Adrenal gland (tissue), 12 donors: ENCODE results near the gene TADA2A. TPM values are rescaled to one million over a fixed set of nuclear protein-coding genes. Genes with fewer than 3 reads are reported as not detected.

ENCODE experiments used
- DNase-seq, 7 donors: peaks; one replicate each; pipeline ENCODE4 v3.0.0-alpha.2; 2019 to 2020
- H3K27ac ChIP-seq, 5 donors: fragments of 200-600 bp; sonication (generic) in 4 of 5; 1 replicate in 3 of 5; 2 replicates in 2 of 5; pipeline versions ENCODE4 v1.5.1 to v1.8.0; 2016 to 2020; ENCODE audit warnings: mild to moderate bottlenecking in 1 of 5
- H3K27me3 ChIP-seq: fragments of 200-600 bp; 2 replicates; pipeline ENCODE4 v1.8.0; 2021
- H3K36me3 ChIP-seq, 2 donors: fragments of 200-600 bp; replicated peaks in 1 of 2; 1 replicate in 1 of 2; 2 replicates in 1 of 2; pipeline versions ENCODE4 v1.5.1 to v1.8.0; 2018 to 2022
- H3K4me1 ChIP-seq, 2 donors: fragments of 200-600 bp; replicated peaks in 1 of 2; 1 replicate in 1 of 2; 2 replicates in 1 of 2; pipeline versions ENCODE4 v1.5.1 to v1.8.0; 2018 to 2021
- H3K4me3 ChIP-seq, 4 donors: fragments of 200-600 bp; sonication (generic) in 3 of 4; one replicate each; pipeline ENCODE4 v1.5.1; 2016 to 2018
- H3K9me3 ChIP-seq, 3 donors: fragments of 200-600 bp; sonication (generic) in 1 of 3; replicated peaks in 1 of 3; 1 replicate in 2 of 3; 2 replicates in 1 of 3; pipeline versions ENCODE4 v1.5.1 to v1.8.0; 2016 to 2021
- CTCF ChIP-seq, 6 experiments: fragments of 450-650 bp in 4 of 6; fragments of 200-600 bp in 2 of 6; sonication (generic) in 1 of 6; IDR thresholded peaks; 1 replicate in 5 of 6; 2 replicates in 1 of 6; pipeline versions ENCODE4 v1.5.1 to v1.8.0; 2016 to 2021; ENCODE audit warnings: antibody characterized with exemption in 6 of 6, mild to moderate bottlenecking in 2 of 6, moderate library complexity in 1 of 6
- POLR2A ChIP-seq, 2 donors: fragments of 450-650 bp; IDR thresholded peaks; one replicate each; pipeline ENCODE4 v1.6.1; 2017; ENCODE audit warnings: antibody characterized with exemption in 2 of 2, mild to moderate bottlenecking in 2 of 2, moderate library complexity in 1 of 2
- WGBS, 4 donors: extraction: QIAGEN DNeasy Blood & Tissue Kit in 2 of 4; methylation state at CpG; one replicate each; pipeline versions ENCODE4 v1.1.5 to v1.1.7; 2013 to 2017; 5-methylcytosine and 5-hydroxymethylcytosine counted together
- intact Hi-C, 2 donors: fragments of 100-400 bp; cut with DNase I; formaldehyde crosslinking; loops; one replicate each; pipeline versions ENCODE4 v1.14.1 to v1.15.0; 2022 to 2023
- polyA plus RNA-seq, 3 donors: library from polyadenylated mRNA; stranded (reverse); fragments of 200-250 nt in 2 of 3; fragments of 350-450 nt in 1 of 3; fragmentation: Illumina TruSeq in 1 of 3; extraction: RNeasy Lipid Tissue Mini Kit (QIAGEN cat#74804) in 1 of 3; gene quantifications; one replicate each; pipeline ENCODE4 v1.2.3, GENCODE V29; 2013 to 2014
- total RNA-seq, 9 donors: library from RNA; depleted of rRNA in 4 of 9; stranded (reverse); fragments of >200 nt in 4 of 9; fragments of 120-200 nt in 1 of 9; fragmentation: NEBNext Ultra II Directional in 1 of 9; extraction: Animal tissue kit (Norgen Biotek cat#: 25700) in 1 of 9; gene quantifications; one replicate each; pipeline versions ENCODE4 v1.1.0 to v1.2.4, GENCODE V29; 2013 to 2023
- donor health status: healthy with polysubstance abuse.
- donor health status: Bipolar disorder and iron deficiency.
- donor health status: DM: yes; HTN: yes; CAD: no.
- donor health status: DM: no; HTN: no; CAD: no.
- donor health status: DM: no; HTN: no; CAD: no.
- donor health status: DM: yes; HTN: yes; CAD: no.

TADA2A gene
- total and polyA plus RNA-seq, 12 donors = 7.6 to 21.5 (median 15.7) TPM

- H3K36me3 ChIP-seq = peaks cover 0 to 25% of the 10 kb centered on the region in 2 donors
- intact Hi-C loops = no loop called here
- H3K9me3 ChIP-seq = no peaks in the 10 kb centered on the region
- no peaks in the 10 kb centered on the region for H3K27me3 ChIP-seq
- 71 to 86% (median 78%) methylated on average over 2 of the region's 2 CpGs for WGBS, 4 donors
- H3K4me1 ChIP-seq = no peaks in the 10 kb centered on the region
- no peak overlapping the region for H3K4me3 ChIP-seq
- TF ChIP-seq POLR2A (IDR thresholded peaks at IDR 0.05) = no peak
- no peak for TF ChIP-seq CTCF (IDR thresholded peaks at IDR 0.05)
- no peak for DNase-seq
- H3K27ac ChIP-seq = no peak overlapping the region
Observed at GRCh38 chr17:37480427-37480826, 73.7 kb downstream of the TADA2A start.

GRCh38 chr17:37481001-37481665, 74.4 kb downstream of the TADA2A start:
- H3K4me1 ChIP-seq = no peaks in the 10 kb centered on the region
- no peaks in the 10 kb centered on the region for H3K27me3 ChIP-seq
- peak in 4 of 7 donors; percentile 19 to 57 (median 47) for DNase-seq
- 75 to 86% (median 84%) methylated on average over 9 of the region's 9 CpGs for WGBS, 4 donors
- H3K36me3 ChIP-seq = peaks cover 0 to 19% of the 10 kb centered on the region in 2 donors
- no peak overlapping the region for H3K27ac ChIP-seq
- TF ChIP-seq CTCF (IDR thresholded peaks at IDR 0.05) (no peak), POLR2A (IDR thresholded peaks at IDR 0.05) (no peak)
- no peak overlapping the region for H3K4me3 ChIP-seq
- intact Hi-C loops = no loop called here
- no peaks in the 10 kb centered on the region for H3K9me3 ChIP-seq

GRCh38 chr17:37483311-37484039, 76.8 kb downstream of the TADA2A start:
- WGBS, 4 donors = 63 to 74% (median 68%) methylated on average over 5 of the region's 5 CpGs
- H3K9me3 ChIP-seq = no peaks in the 10 kb centered on the region
- H3K27ac ChIP-seq = peak overlapping the region in 1 of 5 donors; percentile 1
- H3K4me1 ChIP-seq = peaks cover 6 to 10% of the 10 kb centered on the region in 2 donors
- H3K4me3 ChIP-seq = no peak overlapping the region
- TF ChIP-seq POLR2A (IDR thresholded peaks at IDR 0.05) (no peak), CTCF (IDR thresholded peaks at IDR 0.05) (no peak)
- peak in 1 of 7 donors; percentile 52 for DNase-seq
- intact Hi-C loops = no loop called here
- H3K27me3 ChIP-seq = no peaks in the 10 kb centered on the region
- H3K36me3 ChIP-seq = peaks cover 0 to 1% of the 10 kb centered on the region in 2 donors

GRCh38 chr17:37485938-37486570, 79.4 kb downstream of the TADA2A start:
- no peak overlapping the region for H3K27ac ChIP-seq
- H3K4me3 ChIP-seq = no peak overlapping the region
- intact Hi-C loops = no loop called here
- H3K9me3 ChIP-seq = no peaks in the 10 kb centered on the region
- 67 to 88% (median 74%) methylated on average over 1 of the region's 1 CpG for WGBS, 4 donors
- H3K36me3 ChIP-seq = no peaks in the 10 kb centered on the region
- TF ChIP-seq CTCF (IDR thresholded peaks at IDR 0.05) = no peak
- no peak for TF ChIP-seq POLR2A (IDR thresholded peaks at IDR 0.05)
- peaks cover 20 to 25% of the 10 kb centered on the region in 2 donors for H3K4me1 ChIP-seq
- DNase-seq = no peak
- no peaks in the 10 kb centered on the region for H3K27me3 ChIP-seq
